Stimulated activated effector memory CD8-positive, alpha-beta T cell treated with anti-CD3 and anti-CD28 coated beads, Interleukin-12 subunit alpha, Interleukin-12 subunit beta, amount 100 ng/mL, for 72 hours (primary cell): ENCODE measurements around the gene CKLF.
"Not testable (repeated sequence)": the region's sequence is repeated elsewhere in the genome, so short reads cannot be mapped to it uniquely, and the experiment has no call there.

ENCODE experiments used
- ATAC-seq: fragments of 150-1000 bp; cut with Tn5 transposase; 2 replicates; pipeline ENCODE4 v1.10.0; 2021
- DNase-seq, 2 donors: peaks; one replicate each; pipeline ENCODE4 v3.0.0; 2021 to 2022; ENCODE audit warnings: low spot score in 2 of 2
- H3K27ac Mint-ChIP-seq: one replicate; pipeline ENCODE4 v1.8.0; 2022; ENCODE audit warnings: mild to moderate bottlenecking, mixed read lengths
- H3K36me3 Mint-ChIP-seq: one replicate; pipeline ENCODE4 v1.8.0; 2022; ENCODE audit warnings: mild to moderate bottlenecking, mixed read lengths
- H3K4me1 Mint-ChIP-seq: one replicate; pipeline ENCODE4 v1.8.0; 2022; ENCODE audit warnings: mixed read lengths
- H3K4me3 Mint-ChIP-seq: one replicate; pipeline ENCODE4 v1.8.0; 2022; ENCODE audit warnings: mild to moderate bottlenecking, mixed read lengths
- H3K9me3 Mint-ChIP-seq: one replicate; pipeline ENCODE4 v1.8.0; 2022; ENCODE audit warnings: mixed read lengths

Gene CKLF

DNA sequence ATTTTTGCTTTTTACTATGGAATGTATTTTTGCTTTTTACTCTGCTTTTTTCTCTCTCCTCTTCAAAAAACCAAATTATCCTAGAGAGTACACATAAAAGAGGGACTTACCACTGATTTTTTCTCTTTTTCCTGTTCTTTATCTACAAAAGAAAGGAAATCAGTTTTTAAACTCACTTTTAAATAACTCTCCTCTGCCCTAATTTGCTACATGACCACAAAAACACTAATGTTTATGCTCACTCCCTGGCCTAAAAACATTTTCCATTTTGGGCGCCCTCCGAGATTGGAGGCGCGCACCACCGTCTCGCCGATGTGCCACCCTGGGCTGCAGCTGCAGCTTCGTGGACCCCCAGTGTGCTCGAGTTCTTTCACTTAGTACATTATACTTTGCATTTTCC, 3.5 kb upstream of the CKLF start:
- Mint-ChIP-seq H3K9me3 (no peaks in the 10 kb centered on the region), H3K36me3 (peaks cover 34% of the 10 kb centered on the region), H3K27ac (peak overlapping the region; percentile 90), H3K4me3 (peak overlapping the region; percentile 86), H3K4me1 (peaks cover 57% of the 10 kb centered on the region)
- ATAC-seq (no peak), DNase-seq (no peak)

- Mint-ChIP-seq H3K9me3 (no peaks in the 10 kb centered on the region), H3K36me3 (peaks cover 40% of the 10 kb centered on the region), H3K4me3 (peak within 1 kb of the TSS; percentile 86), H3K27ac (peak within 1 kb of the TSS; percentile 90), H3K4me1 (peaks cover 64% of the 10 kb centered on the region)
- DNase-seq: peak; percentile 51 to 84
- peak; percentile 46 for ATAC-seq
Observed at GRCh38 chr16:66549284-66550131, 2.9 kb upstream of the CKLF start, which contains the start of gene TK2. TSS of gene TK2 (minus strand) at chr16:66550122. CDS start at chr16:66550061, 61 bp downstream.

DNA sequence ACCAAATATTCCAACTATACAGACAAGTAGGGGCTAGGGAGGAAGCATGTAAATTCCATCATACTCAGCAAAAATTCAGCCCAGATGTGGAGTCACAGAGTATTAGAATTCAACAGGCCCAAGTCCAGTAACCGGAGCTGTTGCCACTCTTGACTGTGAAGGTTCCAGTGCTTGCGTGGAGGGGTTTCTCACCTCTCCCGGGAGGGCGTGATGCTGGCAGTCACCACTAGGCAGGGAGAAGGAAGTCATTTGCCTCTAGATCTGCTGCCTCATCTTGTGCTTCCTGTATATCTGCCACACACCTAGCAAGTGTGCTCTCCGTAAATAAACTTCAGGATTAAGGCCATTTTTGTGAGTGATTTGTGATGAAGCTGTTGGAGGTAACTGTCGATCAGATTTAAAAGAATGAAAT, 1.0 kb upstream of the CKLF start:
- peak; percentile 59 for ATAC-seq
- DNase-seq: peak in 1 of 2 donors; percentile 70

GRCh38 chr16:66551788-66552285, 539 bp upstream of the CKLF start:
- no peak for DNase-seq
- Mint-ChIP-seq H3K9me3 (no peaks in the 10 kb centered on the region), H3K36me3 (peaks cover 55% of the 10 kb centered on the region), H3K4me3 (peak overlapping the region; percentile 86), H3K27ac (peak overlapping the region; percentile 99), H3K4me1 (peaks cover 83% of the 10 kb centered on the region)
- ATAC-seq: peak; percentile 1

More for the DNA sequence above, 1.0 kb upstream of the CKLF start:
- Mint-ChIP-seq H3K4me3 (peak overlapping the region; percentile 86), H3K4me1 (peaks cover 82% of the 10 kb centered on the region), H3K9me3 (no peaks in the 10 kb centered on the region), H3K27ac (peak overlapping the region; percentile 99), H3K36me3 (peaks cover 55% of the 10 kb centered on the region)

GRCh38 chr16:66553223-66553622, 847 bp downstream of the CKLF start:
- Mint-ChIP-seq H3K4me3 (peak overlapping the region; percentile 86), H3K9me3 (no peaks in the 10 kb centered on the region), H3K36me3 (peaks cover 66% of the 10 kb centered on the region), H3K4me1 (peaks cover 78% of the 10 kb centered on the region), H3K27ac (peak overlapping the region; percentile 99)
- ATAC-seq (no peak), DNase-seq (no peak)

DNA sequence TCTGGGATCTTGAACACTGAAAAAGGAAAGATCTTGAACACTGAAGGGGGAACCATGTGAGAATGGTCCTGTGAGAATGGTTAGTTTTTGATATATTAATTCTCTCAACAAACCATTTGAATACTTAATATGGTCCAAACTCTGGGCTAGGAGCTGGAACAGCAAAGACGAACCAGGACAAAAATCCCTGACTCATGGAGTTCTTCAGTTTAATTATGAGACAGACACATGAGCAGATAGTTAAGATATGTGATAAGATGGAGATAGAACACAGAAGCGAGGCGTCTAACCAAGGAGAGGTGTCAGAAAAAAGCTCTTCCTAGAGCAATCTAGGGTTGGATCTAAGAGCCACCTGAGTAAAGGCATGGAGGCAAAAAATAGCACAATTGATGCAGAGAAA, 1.6 kb downstream of the CKLF start:
- H3K9me3 Mint-ChIP-seq: no peaks in the 10 kb centered on the region
- H3K4me1 Mint-ChIP-seq: peaks cover 78% of the 10 kb centered on the region
- peaks cover 71% of the 10 kb centered on the region for H3K36me3 Mint-ChIP-seq
- DNase-seq (no peak), ATAC-seq (no peak)
- H3K4me3 Mint-ChIP-seq: peak overlapping the region; percentile 86
- H3K27ac Mint-ChIP-seq: peak overlapping the region; percentile 99

DNA sequence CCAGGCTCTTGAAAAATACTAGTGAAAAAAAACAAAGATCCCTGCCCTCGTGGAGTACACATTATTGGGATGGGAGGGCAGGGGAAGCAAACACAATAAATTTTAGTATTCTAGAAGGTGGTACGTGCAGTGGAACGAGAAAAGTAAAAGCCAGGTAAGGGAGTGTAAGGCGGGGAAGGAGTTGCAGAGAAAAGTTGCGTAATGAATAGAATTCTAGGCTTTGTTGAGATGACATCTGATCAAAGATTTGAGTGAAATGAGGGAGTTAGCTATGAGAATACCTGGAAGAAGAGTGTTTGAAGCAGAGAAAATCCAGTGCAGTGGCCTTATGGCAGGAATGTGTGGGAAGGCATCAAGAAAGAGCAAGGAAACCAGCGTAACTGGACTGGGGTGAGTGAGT, 2.1 kb downstream of the CKLF start:
- ATAC-seq (no peak), DNase-seq (no peak)
- Mint-ChIP-seq H3K27ac (peak overlapping the region; percentile 99), H3K4me1 (peaks cover 78% of the 10 kb centered on the region), H3K9me3 (no peaks in the 10 kb centered on the region), H3K36me3 (peaks cover 76% of the 10 kb centered on the region), H3K4me3 (peak overlapping the region; percentile 86)

DNA sequence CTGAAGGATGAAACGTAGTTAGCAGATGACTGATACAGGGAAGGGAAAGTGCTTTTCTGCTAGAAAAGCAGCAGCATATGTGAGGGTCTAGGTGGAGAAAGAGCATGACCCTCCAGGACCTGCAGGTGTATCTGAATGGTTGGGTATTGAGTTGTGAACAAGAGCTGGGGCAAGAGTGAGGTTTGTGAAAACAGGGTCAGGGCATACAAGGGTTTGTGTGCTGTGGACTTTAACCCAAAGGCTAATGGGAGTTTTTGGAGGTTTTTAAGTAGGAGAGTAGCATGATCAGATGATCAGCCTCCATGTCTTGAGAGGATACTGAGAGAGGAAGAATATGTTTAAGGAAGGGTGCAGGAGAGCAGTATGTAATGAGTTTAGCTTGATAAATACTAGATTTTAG, 7.7 kb downstream of the CKLF start:
- Mint-ChIP-seq H3K27ac (peak overlapping the region; percentile 27), H3K9me3 (no peaks in the 10 kb centered on the region), H3K4me1 (peaks cover 82% of the 10 kb centered on the region), H3K4me3 (no peak overlapping the region), H3K36me3 (peaks cover 92% of the 10 kb centered on the region)
- DNase-seq (no peak), ATAC-seq (no peak)

GRCh38 chr16:66561381-66562080, 9.2 kb downstream of the CKLF start:
- H3K9me3 Mint-ChIP-seq: no peaks in the 10 kb centered on the region
- H3K36me3 Mint-ChIP-seq: peaks cover 96% of the 10 kb centered on the region
- H3K27ac Mint-ChIP-seq: peak overlapping the region; percentile 27
- ATAC-seq (no peak), DNase-seq (no peak)
- H3K4me1 Mint-ChIP-seq: peaks cover 74% of the 10 kb centered on the region
- H3K4me3 Mint-ChIP-seq: no peak overlapping the region

GRCh38 chr16:66562409-66562808, 10.0 kb downstream of the CKLF start:
- H3K27ac Mint-ChIP-seq: peak overlapping the region; percentile 61
- H3K36me3 Mint-ChIP-seq: peaks cover 99% of the 10 kb centered on the region
- H3K4me3 Mint-ChIP-seq: peak overlapping the region; percentile 8
- no peaks in the 10 kb centered on the region for H3K9me3 Mint-ChIP-seq
- DNase-seq (no peak), ATAC-seq (no peak)
- peaks cover 71% of the 10 kb centered on the region for H3K4me1 Mint-ChIP-seq

- no peak for ATAC-seq
- DNase-seq: no peak
- Mint-ChIP-seq H3K36me3 (peaks cover 99% of the 10 kb centered on the region), H3K9me3 (no peaks in the 10 kb centered on the region), H3K4me1 (peaks cover 67% of the 10 kb centered on the region), H3K4me3 (peak overlapping the region; percentile 8), H3K27ac (peak overlapping the region; percentile 61)
Observed at GRCh38 chr16:66562986-66563385, 10.6 kb downstream of the CKLF start.

DNA sequence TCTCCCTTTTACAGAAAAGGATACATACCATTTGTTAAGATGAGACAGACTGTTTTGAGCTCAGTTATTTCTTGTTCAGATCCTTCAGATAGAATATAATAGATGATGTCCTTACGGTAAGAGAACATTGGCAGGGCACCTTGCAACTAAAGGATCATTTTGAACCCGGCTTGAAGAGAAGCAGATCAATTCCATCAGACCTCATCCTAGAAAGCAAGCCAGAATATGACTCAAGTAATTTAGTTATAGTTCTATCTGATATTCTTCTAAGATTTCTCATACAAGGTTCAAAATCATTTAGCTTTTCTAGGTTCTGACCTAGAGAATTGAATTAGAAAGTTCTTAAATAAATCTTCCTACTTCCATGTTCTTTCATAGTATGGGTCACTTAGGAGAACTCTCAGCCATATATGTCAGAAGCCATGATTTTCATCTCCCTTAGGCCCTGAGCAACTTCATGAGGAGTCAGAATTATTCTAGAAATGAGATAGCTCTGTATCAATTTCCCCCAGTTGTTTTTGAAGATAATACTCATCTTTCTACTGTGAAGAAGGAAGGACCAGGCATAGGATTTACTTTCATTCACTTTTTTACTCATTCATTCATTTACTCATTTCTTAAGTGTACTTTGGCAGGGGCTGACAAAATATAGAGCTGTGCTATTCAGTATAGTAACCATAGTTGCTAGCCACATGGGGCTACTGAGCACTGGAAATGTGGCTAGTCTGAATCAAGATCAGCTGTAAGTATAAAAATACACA, 11.4 kb downstream of the CKLF start:
- H3K4me3 Mint-ChIP-seq: no peak overlapping the region
- H3K4me1 Mint-ChIP-seq: peaks cover 61% of the 10 kb centered on the region
- no peak for DNase-seq
- peak; percentile 98 for ATAC-seq
- peak overlapping the region; percentile 61 for H3K27ac Mint-ChIP-seq
- H3K9me3 Mint-ChIP-seq: no peaks in the 10 kb centered on the region
- H3K36me3 Mint-ChIP-seq: peaks cover 99% of the 10 kb centered on the region

- Mint-ChIP-seq H3K27ac (peak within 1 kb of the TSS; percentile 50), H3K9me3 (no peaks in the 10 kb centered on the region), H3K4me3 (no peak within 1 kb of the TSS), H3K36me3 (peaks cover 89% of the 10 kb centered on the region), H3K4me1 (peaks cover 36% of the 10 kb centered on the region)
- DNase-seq (no peak), ATAC-seq (no peak)
Observed at GRCh38 chr16:66566051-66566901, 13.9 kb downstream of the CKLF start, which contains the start of gene CMTM1. TSS of gene CMTM1 (plus strand) at chr16:66566439. CDS start at chr16:66566514, 75 bp downstream.

GRCh38 chr16:66567270-66567669, 14.9 kb downstream of the CKLF start:
- Mint-ChIP-seq H3K36me3 (peaks cover 89% of the 10 kb centered on the region), H3K4me1 (peaks cover 38% of the 10 kb centered on the region)
- not testable (repeated sequence) for H3K9me3 Mint-ChIP-seq, H3K4me3 Mint-ChIP-seq, H3K27ac Mint-ChIP-seq, DNase-seq, ATAC-seq
